Measurements from ENCODE around the gene OTOP2.
A peak's percentile ranks its signal among the peaks of the same experiment; 100 is the strongest.
"Not testable (repeated sequence)": the region's sequence is repeated elsewhere in the genome, so short reads cannot be mapped to it uniquely, and the experiment has no call there.

The OTOP2 gene

DNA sequence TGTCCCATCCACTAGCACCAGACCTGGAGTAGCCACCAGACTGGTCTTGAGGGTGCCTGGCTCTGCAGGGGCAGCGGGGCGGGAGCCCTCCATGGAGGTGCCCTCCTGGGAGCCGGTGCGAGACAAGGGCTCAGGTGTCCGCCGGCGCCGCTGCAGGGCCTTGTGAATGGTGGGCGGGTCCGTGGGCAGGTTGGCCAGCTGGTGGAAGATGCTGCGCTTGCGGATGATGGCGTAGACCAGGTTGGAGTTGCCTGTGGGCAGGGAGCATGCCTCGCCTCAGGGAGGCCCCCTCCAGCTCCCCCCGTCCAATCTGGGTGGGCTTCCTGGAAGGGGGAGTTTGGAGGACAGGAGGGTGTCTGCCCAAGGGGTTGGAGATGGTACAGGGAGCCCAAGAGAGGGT lies 30.0 kb downstream of the OTOP2 start:
- DNase-seq: no peak

DNA sequence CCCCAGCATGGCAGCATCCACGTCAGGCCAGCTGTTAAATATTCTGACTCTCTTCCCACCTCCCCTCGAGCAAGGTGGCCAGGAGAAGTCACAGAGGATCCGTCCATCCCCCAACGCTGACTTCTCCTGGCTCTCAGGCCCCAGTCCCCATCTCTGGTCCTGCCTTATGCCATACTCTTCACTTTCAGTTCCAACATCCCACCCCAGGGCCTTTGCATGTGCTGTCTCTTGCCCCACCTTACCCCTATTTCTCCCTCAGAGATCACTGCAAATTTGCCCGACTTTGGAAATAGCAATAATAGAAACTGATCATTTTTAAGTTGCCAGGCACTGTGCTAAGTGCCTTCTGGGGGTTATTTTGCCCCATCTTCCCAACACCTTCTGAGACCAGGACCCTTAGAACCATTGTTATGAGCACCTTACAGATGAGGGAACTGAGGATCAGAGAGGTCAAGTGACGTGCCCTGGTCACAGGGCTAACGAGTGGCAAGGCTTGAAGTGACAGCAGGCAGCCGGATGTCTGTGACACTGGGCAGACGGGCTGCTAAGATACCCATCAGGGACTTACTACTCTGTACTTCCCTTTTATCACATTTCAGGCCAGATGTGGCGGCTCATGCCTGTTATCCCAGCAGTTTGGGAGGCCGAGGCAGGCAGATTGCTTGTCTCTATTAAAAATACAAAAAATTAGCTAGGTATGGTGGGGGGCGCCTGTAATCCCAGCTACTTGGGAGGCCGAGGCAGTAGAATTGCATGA lies 30.8 kb downstream of the OTOP2 start:
- DNase-seq: no peak

GRCh38 chr17:74956093-74956492 lies 32.0 kb downstream of the OTOP2 start:
- DNase-seq: no peak

GRCh38 chr17:74957935-74958740 lies 34.1 kb downstream of the OTOP2 start:
- DNase-seq: peak; percentile 32

- no peak for DNase-seq
These were observed 35.9 kb downstream of the OTOP2 start for GRCh38 chr17:74959826-74960515.

GRCh38 chr17:74960570-74961342 lies 36.7 kb downstream of the OTOP2 start:
- peak; percentile 44 for DNase-seq

DNA sequence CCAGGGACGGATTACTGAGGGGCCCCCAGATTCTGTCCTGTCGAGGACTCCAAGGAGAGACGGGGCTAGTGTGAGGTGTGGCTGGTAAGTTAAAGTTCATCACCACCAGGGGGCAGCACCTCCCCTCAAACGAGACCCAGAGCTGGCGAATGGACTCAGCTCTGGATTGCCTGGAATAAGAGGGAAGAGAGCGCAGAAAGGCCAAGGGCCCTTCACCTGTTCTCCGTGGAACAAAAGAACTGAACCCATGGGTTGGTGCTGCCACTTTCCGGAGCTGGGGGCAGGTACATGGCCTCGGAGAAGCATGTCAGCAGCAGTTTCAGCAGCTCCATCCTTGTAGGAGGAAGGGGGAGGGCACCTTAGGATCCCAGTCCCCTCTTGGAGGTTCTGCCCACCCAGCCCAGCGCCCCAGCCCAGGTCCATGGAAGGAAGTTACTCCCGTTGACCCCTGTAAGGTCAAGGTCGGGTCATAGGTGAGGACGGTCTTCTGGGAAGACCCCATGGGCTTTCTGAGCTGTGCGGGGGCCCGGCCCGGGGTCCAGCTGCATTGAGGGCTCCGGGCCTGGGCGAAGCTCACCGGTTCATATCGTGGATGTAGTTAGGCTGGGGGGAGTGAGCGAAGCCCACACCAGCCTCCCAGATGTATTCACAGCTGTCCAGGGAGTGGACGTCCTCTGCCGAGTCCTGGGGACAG lies 37.7 kb downstream of the OTOP2 start:
- peak; percentile 78 for DNase-seq

DNA sequence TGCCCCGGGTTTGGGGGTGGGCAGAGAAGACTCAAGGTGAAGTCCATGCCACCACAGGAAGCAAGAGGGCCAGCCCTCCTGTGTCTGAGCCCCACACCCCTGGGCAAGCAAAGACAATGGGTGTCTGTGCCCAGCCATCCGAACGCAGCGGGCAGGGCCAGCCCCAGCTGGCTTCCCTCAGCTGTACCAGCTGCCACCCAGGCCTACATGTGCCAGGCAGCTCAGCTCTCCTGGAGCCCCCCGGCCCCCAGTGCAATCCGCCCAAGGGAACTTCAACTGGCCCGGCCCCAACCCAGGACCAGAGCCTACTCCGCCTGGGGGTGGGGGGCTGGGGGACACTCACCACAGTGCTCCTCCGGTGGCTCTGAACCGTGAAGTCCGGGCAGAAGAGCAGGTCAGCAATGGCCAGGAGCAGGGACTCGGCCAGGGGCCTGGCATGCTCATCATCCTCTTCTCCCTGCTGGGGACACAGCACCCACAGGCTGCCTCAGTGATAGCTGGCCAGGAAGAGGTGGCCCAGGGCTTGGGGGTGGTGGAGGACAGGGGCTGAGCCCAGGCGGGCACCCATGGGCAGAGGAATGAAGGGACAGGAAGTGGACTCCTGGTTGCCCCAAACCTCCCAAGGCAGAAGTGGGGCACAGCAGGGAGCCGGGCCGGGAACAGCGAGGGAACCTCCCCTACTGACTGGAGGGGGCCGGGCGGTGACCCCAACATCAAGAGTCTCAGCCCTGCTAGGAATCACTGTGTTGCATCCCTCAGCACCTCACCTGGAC lies 38.7 kb downstream of the OTOP2 start:
- DNase-seq: no peak

DNA sequence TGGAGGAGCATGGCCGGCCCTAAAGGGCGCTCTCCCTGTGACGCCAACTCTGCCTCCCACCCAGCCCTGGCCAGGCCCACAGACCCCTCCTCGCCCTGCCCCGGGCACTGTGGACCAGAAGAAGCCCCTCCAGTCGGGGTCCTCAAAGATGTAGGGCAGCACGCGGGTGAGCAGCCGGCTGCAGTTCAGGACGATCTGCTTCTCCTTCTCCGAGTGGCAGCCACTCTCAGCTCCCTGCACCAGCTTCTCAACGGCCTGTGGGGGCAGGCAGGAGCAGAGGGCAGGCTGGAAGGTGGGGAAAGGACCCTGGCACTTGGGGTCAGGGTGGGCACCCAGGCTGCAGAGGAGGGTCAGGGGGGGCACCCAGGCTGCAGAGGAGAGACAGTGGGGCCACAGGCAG lies 39.6 kb downstream of the OTOP2 start:
- no peak for DNase-seq

GRCh38 chr17:74964246-74964761 lies 40.2 kb downstream of the OTOP2 start:
- no peak for DNase-seq

- no peak for DNase-seq
These were observed 41.0 kb downstream of the OTOP2 start for GRCh38 chr17:74964988-74965622.

DNA sequence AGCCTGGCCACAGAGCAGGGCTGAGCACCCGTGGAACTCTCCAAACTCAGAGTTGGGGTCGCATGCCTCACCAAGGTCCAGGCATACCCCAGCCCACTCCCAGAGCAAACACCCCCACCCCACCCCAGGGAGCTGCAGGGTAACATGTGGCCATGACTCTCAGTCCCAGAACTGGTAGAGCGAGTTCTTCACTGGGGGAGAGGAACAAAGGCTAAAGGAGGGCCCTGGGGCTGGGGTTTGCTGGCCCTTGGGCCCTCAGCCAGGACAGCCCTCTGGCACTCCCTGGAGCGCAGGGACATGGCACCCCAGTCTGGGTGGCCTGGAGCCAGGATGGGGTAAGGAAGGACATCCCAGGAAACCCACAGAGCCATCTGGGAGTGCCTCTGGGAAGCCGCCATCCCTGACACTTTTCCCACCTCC lies 44.3 kb downstream of the OTOP2 start:
- DNase-seq: no peak

- not testable (repeated sequence) for DNase-seq
These were observed 45.4 kb downstream of the OTOP2 start for GRCh38 chr17:74969501-74969900.

DNA sequence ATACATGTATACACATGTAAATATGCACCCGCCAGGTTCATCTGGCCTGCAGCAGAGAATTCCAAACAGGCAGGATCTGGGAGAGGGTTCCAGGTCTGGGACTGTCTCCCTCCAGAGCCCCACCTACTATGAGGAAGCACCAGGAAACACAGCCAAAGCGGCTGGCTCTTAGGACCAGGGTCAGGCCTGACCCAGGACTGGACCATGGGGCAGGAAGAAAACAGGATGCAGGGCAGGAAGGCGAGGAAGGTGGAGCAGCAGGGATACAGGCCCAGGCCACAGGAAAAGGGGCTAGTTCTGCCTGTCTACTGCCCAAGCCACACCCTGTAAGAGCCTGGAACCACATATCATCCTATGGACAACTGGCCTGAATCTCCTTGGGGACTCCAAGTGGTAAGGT lies 46.3 kb downstream of the OTOP2 start:
- DNase-seq: no peak

DNA sequence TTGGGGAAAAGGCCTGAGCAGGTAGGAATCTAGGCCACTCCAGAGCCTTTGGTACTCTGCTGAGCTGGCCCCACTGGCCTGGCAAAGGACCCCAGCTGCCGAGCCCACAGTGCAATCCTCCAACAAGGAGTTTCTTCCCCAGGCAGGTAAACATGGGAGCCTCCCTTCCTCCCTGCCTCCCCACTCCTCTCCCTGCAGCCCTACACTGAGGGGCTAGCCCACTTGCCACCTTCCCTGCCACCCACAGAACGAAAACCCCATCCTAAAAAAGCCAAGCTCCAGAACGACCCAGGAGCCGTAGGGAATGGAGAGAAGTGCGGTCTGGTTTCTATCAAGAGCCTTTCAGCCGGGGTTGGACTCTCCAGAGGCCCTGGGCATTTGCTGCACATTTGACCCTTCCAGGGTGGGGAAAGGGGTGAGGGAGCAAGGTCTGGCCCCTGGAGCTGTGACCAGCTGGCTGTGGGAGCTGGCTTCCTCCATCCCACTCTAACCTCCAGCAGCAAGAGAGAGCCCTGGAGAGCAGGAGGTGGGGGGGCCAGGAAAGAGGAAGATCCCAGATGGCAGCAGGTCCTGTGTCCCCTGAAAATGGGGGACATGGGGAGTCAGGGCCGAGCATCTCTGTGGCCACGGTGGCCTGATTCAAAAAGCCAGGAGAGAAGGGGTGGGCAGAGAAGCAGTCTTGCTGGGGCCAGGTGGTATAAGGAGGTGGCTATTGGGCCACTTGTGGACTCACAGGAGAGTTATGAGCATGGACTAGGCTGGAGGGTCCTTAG lies 47.2 kb downstream of the OTOP2 start:
- no peak for DNase-seq

GRCh38 chr17:74971842-74972106 lies 47.7 kb downstream of the OTOP2 start:
- no peak for DNase-seq

GRCh38 chr17:74972107-74972972 lies 48.3 kb downstream of the OTOP2 start, which contains the start of gene HID1:
Gene HID1, minus strand, starts transcription at chr17:74972759. Its CDS starts 103 bp downstream, at chr17:74972656.
- no peak for DNase-seq

- no peak for DNase-seq
These were observed 48.9 kb downstream of the OTOP2 start for GRCh38 chr17:74972973-74973328.

DNA sequence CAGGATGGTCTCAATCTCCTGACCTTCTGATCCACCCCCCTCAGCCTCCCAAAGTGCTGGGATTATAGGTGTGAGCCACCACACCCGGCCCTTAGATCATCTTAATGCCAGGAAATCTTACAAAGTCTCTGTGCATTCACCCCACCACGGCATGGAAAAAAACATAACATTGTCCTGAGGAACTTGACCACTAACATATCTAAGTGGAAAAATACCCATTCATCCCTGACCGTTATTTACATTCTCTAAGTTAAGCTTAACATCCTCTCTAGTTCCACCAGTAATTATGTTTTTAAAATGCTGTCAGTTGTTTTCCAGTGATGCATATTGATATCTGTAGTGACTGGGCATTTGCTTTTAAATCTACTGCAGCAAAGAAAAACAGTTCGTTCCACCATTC lies 51.9 kb downstream of the OTOP2 start:
- DNase-seq: no peak
